Trophoblast cell (in vitro differentiated cells and primary cell): Measurements from ENCODE around the gene DRC1.

Experiments used
- DNase-seq, 2 donors: peaks; one replicate each; pipeline ENCODE4 v3.0.0-alpha.2; 2016
- H2AFZ ChIP-seq: 2 replicates; pipeline ENCODE4 v1.6.1; 2013; ENCODE audit warnings: low read length, moderate library complexity, mild to moderate bottlenecking; ENCODE audit not compliant: insufficient read depth, poor library complexity
- H2AK5ac ChIP-seq: 2 replicates; pipeline ENCODE4 v1.6.1; 2013; ENCODE audit warnings: mild to moderate bottlenecking, low read length
- H2BK120ac ChIP-seq: 2 replicates; pipeline ENCODE4 v1.6.1; 2013; ENCODE audit warnings: low read length, mild to moderate bottlenecking, moderate library complexity; ENCODE audit not compliant: insufficient read depth, poor library complexity
- H2BK12ac ChIP-seq: 2 replicates; pipeline ENCODE4 v1.6.1; 2013; ENCODE audit warnings: mild to moderate bottlenecking, low read length, moderate library complexity
- H2BK5ac ChIP-seq: 2 replicates; pipeline ENCODE4 v1.6.1; 2013; ENCODE audit warnings: low read length, low read depth, moderate library complexity, mild to moderate bottlenecking; ENCODE audit not compliant: poor library complexity
- H3K14ac ChIP-seq: 2 replicates; pipeline ENCODE4 v1.6.1; 2013; ENCODE audit warnings: mild to moderate bottlenecking, low read length
- H3K18ac ChIP-seq: 2 replicates; pipeline ENCODE4 v1.6.1; 2013; ENCODE audit warnings: mild to moderate bottlenecking, low read length
- H3K23ac ChIP-seq: 2 replicates; pipeline ENCODE4 v1.6.1; 2013; ENCODE audit warnings: low read length
- H3K27ac ChIP-seq: 2 replicates; pipeline ENCODE4 v1.5.1; 2013; ENCODE audit warnings: low read depth, mild to moderate bottlenecking, inconsistent platforms, low read length, moderate library complexity
- H3K27me3 ChIP-seq: 2 replicates; pipeline ENCODE4 v1.6.1; 2013; ENCODE audit warnings: inconsistent platforms, mild to moderate bottlenecking, low read length, moderate library complexity; ENCODE audit not compliant: insufficient read depth
- H3K36me3 ChIP-seq, 2 experiments: 1 replicate in 1 of 2; 2 replicates in 1 of 2; pipeline ENCODE4 v1.6.1; 2013; ENCODE audit warnings: low read length in 2 of 2, mild to moderate bottlenecking in 2 of 2, moderate library complexity in 1 of 2; ENCODE audit not compliant: insufficient read depth in 2 of 2, control insufficient read depth in 1 of 2
- H3K4ac ChIP-seq: 2 replicates; pipeline ENCODE4 v1.6.1; 2013; ENCODE audit warnings: low read depth, mild to moderate bottlenecking, low read length, moderate library complexity
- H3K4me1 ChIP-seq, 2 experiments: 1 replicate in 1 of 2; 2 replicates in 1 of 2; pipeline ENCODE4 v1.6.1; 2013; ENCODE audit warnings: low read length in 2 of 2, mild to moderate bottlenecking in 2 of 2, moderate library complexity in 1 of 2; ENCODE audit not compliant: insufficient read depth in 2 of 2, control insufficient read depth in 1 of 2
- H3K4me2 ChIP-seq: 2 replicates; pipeline ENCODE4 v1.6.1; 2013; ENCODE audit warnings: inconsistent platforms, mild to moderate bottlenecking, low read length, moderate library complexity
- H3K4me3 ChIP-seq: 2 replicates; pipeline ENCODE4 v1.5.1; 2013; ENCODE audit warnings: mild to moderate bottlenecking, low read depth, low read length, inconsistent platforms
- H3K79me1 ChIP-seq: one replicate; pipeline ENCODE4 v1.6.1; 2013; ENCODE audit warnings: low read length
- H3K79me2 ChIP-seq: 2 replicates; pipeline ENCODE4 v1.6.1; 2013; ENCODE audit warnings: low read length, mild to moderate bottlenecking; ENCODE audit not compliant: control insufficient read depth, insufficient read depth, poor library complexity
- H3K9ac ChIP-seq: 2 replicates; pipeline ENCODE4 v1.6.1; 2013; ENCODE audit warnings: mild to moderate bottlenecking, low read length
- H3K9me3 ChIP-seq: 2 replicates; pipeline ENCODE4 v1.6.1; 2013; ENCODE audit warnings: low read depth, mild to moderate bottlenecking, control low read depth, inconsistent platforms, low read length; ENCODE audit not compliant: insufficient read depth
- H4K12ac ChIP-seq: 2 replicates; pipeline ENCODE4 v1.6.1; 2013; ENCODE audit warnings: low read depth, mild to moderate bottlenecking, low read length, moderate library complexity
- H4K8ac ChIP-seq: 2 replicates; pipeline ENCODE4 v1.6.1; 2013; ENCODE audit warnings: low read depth, mild to moderate bottlenecking, low read length, moderate library complexity
- H4K91ac ChIP-seq: one replicate; pipeline ENCODE4 v1.6.1; 2013; ENCODE audit warnings: low read depth, mild to moderate bottlenecking, low read length, moderate library complexity
- WGBS: extraction: QIAGEN DNeasy Blood & Tissue Kit; methylation state at CpG from one replicate; pipeline ENCODE4 v1.1.7; 2013; ENCODE audit warnings: missing lambda C conversion rate; ENCODE audit not compliant: insufficient read length, insufficient coverage; ENCODE audit errors: extremely low coverage; 5-methylcytosine and 5-hydroxymethylcytosine counted together

DRC1 gene

DNA sequence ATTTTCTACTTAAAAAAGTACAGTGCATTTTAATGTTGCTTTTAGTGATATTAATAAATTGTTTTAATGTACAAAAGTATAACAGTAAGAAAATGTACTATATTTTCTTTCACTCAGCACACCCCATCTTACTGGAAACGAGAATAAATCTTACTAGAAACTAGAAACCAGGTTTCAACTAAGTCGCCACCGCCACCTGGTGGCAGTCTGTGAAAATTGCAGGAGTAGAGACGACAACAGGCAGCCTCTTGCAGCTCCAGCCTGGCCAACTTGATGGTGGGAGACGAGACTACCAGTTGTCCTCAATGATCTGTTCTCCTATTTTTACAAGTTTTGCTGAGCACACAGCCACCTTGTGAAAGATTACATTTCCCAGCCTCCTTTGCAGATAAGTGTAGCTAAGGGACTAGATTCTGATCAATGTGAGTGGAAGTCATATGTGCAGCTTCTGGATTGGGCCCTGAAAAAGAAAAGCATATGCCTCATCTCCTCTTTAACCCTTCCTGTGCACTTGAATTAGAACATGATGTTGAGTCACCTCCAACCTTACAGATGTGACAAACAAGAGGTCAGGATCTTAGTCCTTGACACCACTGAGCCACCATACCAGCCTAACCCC is 67.5 kb downstream of the DRC1 start:
- Histone ChIP-seq H3K27me3 (no peaks in the 10 kb centered on the region), H3K79me2 (no peaks in the 10 kb centered on the region), H3K18ac (no peak overlapping the region), H2AFZ (no peak overlapping the region), H3K9ac (no peak overlapping the region), H4K12ac (no peak overlapping the region), H2BK120ac (no peak overlapping the region), H2AK5ac (no peak overlapping the region), H4K8ac (no peak overlapping the region), H3K36me3 (no peaks in the 10 kb centered on the region), H2BK5ac (no peak overlapping the region), H3K27ac (no peak overlapping the region), H3K4me3 (no peak overlapping the region), H3K9me3 (peaks cover 9% of the 10 kb centered on the region), H3K4me2 (no peak overlapping the region), H2BK12ac (no peak overlapping the region), H3K4ac (no peak overlapping the region), H4K91ac (no peak overlapping the region), H3K23ac (no peak overlapping the region), H3K14ac (no peak overlapping the region), H3K4me1 (no peaks in the 10 kb centered on the region), H3K79me1 (peaks cover 1% of the 10 kb centered on the region)
- DNase-seq: peak; percentile 64 to 92
- no CpG with 5 or more reads among the region's 5 CpGs for WGBS

DNA sequence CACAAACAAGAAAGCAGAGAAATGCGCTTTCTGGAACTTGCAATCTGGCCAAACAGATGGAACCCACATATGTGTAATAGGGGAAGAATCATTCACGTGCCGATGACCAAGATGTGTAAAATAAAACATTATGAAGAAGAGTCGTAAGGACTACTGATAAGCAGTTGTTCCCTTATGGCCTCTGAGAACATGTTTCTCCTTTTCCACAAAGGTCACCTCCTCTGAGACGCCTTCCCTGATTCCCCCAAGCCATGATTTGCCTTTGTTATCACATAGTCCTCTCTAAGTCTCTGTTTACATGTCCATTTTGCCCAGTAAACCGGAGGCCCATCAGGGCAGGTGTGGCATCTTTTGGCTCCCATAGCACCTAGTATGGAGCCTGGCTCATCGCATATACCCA is 68.2 kb downstream of the DRC1 start:
- Histone ChIP-seq H2AFZ (no peak overlapping the region), H3K4ac (no peak overlapping the region), H3K79me1 (no peaks in the 10 kb centered on the region), H3K36me3 (no peaks in the 10 kb centered on the region), H4K12ac (no peak overlapping the region), H3K14ac (no peak overlapping the region), H3K4me2 (no peak overlapping the region), H3K9me3 (peaks cover 9% of the 10 kb centered on the region), H3K4me3 (no peak overlapping the region), H3K27ac (no peak overlapping the region), H3K27me3 (no peaks in the 10 kb centered on the region), H3K4me1 (no peaks in the 10 kb centered on the region), H2BK120ac (no peak overlapping the region), H3K9ac (no peak overlapping the region), H3K79me2 (no peaks in the 10 kb centered on the region), H4K8ac (no peak overlapping the region), H3K18ac (no peak overlapping the region), H2AK5ac (no peak overlapping the region), H2BK5ac (no peak overlapping the region), H2BK12ac (no peak overlapping the region), H3K23ac (no peak overlapping the region), H4K91ac (no peak overlapping the region)
- no peak for DNase-seq
- no CpG with 5 or more reads among the region's 7 CpGs for WGBS

DNA sequence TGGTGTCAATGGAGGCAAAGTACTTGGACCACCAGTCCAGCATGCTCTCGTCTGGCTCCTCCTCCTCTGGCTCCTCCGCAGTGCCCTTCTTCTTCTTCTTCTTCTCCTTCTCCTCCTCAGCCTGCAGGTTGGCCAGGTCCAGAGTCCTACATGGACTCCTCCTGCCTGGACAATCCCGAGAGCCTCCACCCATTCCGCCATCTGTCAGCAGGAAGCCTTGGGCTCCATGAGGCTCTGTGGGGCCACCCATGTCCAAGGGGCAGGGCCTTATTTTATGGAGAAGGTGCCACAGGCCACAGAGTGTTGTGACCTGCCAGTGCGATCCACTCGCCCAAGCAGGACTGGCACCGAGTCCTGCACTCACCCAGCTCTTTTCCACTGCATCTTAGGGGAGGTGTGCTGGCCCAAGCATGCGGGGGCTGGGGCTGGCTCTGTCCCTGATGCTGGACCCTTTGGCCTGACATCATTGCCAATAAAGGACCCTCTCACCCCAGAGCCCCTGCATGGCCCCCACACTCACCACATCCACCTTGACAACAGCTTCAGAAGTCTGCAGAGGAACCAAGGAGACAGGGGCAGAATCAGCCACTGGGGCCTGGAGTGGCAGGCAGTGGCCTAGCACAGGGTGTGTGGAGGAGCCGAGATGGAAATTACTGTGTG is 69.0 kb downstream of the DRC1 start:
- no CpG with 5 or more reads among the region's 9 CpGs for WGBS

DNA sequence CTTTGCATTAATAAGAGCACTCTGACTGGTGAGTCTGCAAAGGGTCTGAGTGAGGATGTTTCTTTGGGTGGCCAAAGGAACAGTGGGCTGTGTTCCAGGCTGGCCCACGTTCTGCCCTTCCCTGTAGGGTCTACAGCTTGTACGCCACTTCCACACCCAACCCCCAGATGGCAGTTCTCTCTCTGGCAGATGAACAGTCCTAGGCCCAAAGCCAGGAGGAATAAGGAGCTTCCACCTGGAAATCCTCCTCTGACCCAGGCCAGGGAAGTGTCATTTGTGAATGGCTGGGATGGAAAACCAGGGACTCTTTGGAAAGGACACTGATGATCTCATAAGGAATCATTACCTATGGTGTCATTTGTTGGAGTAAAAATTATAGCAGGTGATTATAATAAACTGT is 69.6 kb downstream of the DRC1 start:
- Histone ChIP-seq H4K8ac (no peak overlapping the region), H3K18ac (no peak overlapping the region), H3K36me3 (no peaks in the 10 kb centered on the region), H3K79me1 (no peaks in the 10 kb centered on the region), H3K14ac (no peak overlapping the region), H3K9ac (no peak overlapping the region), H2BK120ac (no peak overlapping the region), H2AFZ (no peak overlapping the region), H3K9me3 (peaks cover 7% of the 10 kb centered on the region), H3K23ac (no peak overlapping the region), H3K4me1 (no peaks in the 10 kb centered on the region), H3K4ac (no peak overlapping the region), H3K27ac (no peak overlapping the region), H2BK5ac (no peak overlapping the region), H3K79me2 (no peaks in the 10 kb centered on the region), H4K91ac (no peak overlapping the region), H2BK12ac (no peak overlapping the region), H3K4me3 (no peak overlapping the region), H2AK5ac (no peak overlapping the region), H3K27me3 (no peaks in the 10 kb centered on the region), H3K4me2 (no peak overlapping the region), H4K12ac (no peak overlapping the region)
- no CpG with 5 or more reads among the region's 2 CpGs for WGBS
- DNase-seq: no peak

More for the DNA sequence above, 69.0 kb downstream of the DRC1 start:
- H3K4me2 ChIP-seq: no peak overlapping the region
- no peak overlapping the region for H3K14ac ChIP-seq
- H4K12ac ChIP-seq: no peak overlapping the region
- no peaks in the 10 kb centered on the region for H3K79me1 ChIP-seq
- H2AK5ac ChIP-seq: no peak overlapping the region
- H2BK5ac ChIP-seq: no peak overlapping the region
- peaks cover 8% of the 10 kb centered on the region for H3K9me3 ChIP-seq
- no peaks in the 10 kb centered on the region for H3K4me1 ChIP-seq
- H2AFZ ChIP-seq: no peak overlapping the region
- H4K8ac ChIP-seq: no peak overlapping the region
- no peaks in the 10 kb centered on the region for H3K36me3 ChIP-seq
- no peaks in the 10 kb centered on the region for H3K79me2 ChIP-seq
- no peaks in the 10 kb centered on the region for H3K27me3 ChIP-seq
- H2BK12ac ChIP-seq: no peak overlapping the region
- H3K27ac ChIP-seq: no peak overlapping the region
- H3K4ac ChIP-seq: no peak overlapping the region
- H3K23ac ChIP-seq: no peak overlapping the region
- no peak for DNase-seq
- no peak overlapping the region for H2BK120ac ChIP-seq
- H3K4me3 ChIP-seq: no peak overlapping the region
- no peak overlapping the region for H4K91ac ChIP-seq
- H3K18ac ChIP-seq: no peak overlapping the region
- H3K9ac ChIP-seq: no peak overlapping the region
